Chondrocyte (in vitro differentiated cells): ENCODE measurements around the gene SIPA1L3. TPM values are rescaled to one million over a fixed set of nuclear protein-coding genes. Genes with fewer than 3 reads are reported as not detected.
A peak's percentile ranks its signal among the peaks of the same experiment; 100 is the strongest.

ENCODE experiments used
- DNase-seq: peaks from one replicate; pipeline ENCODE4 v3.0.0; 2021; ENCODE audit warnings: mixed read lengths, low spot score
- H3K27ac Mint-ChIP-seq: one replicate; pipeline ENCODE4 v1.8.0; 2021; ENCODE audit warnings: mild to moderate bottlenecking, moderate library complexity, mixed read lengths; ENCODE audit not compliant: unreplicated experiment
- H3K27me3 Mint-ChIP-seq: 2 replicates; pipeline ENCODE4 v1.8.0; 2021; ENCODE audit warnings: low read depth, mixed read lengths
- H3K36me3 Mint-ChIP-seq: 2 replicates; pipeline ENCODE4 v1.8.0; 2021; ENCODE audit warnings: low read depth, mixed read lengths
- H3K4me1 Mint-ChIP-seq: 2 replicates; pipeline ENCODE4 v1.8.0; 2021; ENCODE audit warnings: low read depth, mild to moderate bottlenecking, mixed read lengths
- H3K4me3 Mint-ChIP-seq: one replicate; pipeline ENCODE4 v1.8.0; 2021; ENCODE audit warnings: mild to moderate bottlenecking, moderate library complexity, mixed read lengths; ENCODE audit not compliant: unreplicated experiment
- H3K9me3 Mint-ChIP-seq: 2 replicates; pipeline ENCODE4 v1.8.0; 2021; ENCODE audit warnings: low read depth, mixed read lengths
- CTCF ChIP-seq: fragments of 200-600 bp; sonication (generic); IDR thresholded peaks from 2 replicates; pipeline ENCODE4 v1.5.0; 2021; ENCODE audit warnings: antibody characterized with exemption, mild to moderate bottlenecking, moderate library complexity
- total RNA-seq: library from RNA; stranded (reverse); gene quantifications from 3 replicates; pipeline ENCODE4 v1.2.1, GENCODE V29; 2021

Gene SIPA1L3
- total RNA-seq, 1 donor from 2014 or later: 17.5 TPM

- Mint-ChIP-seq H3K36me3 (peaks cover 16% of the 10 kb centered on the region), H3K27ac (no peak overlapping the region), H3K27me3 (no peaks in the 10 kb centered on the region), H3K9me3 (peaks cover 8% of the 10 kb centered on the region), H3K4me3 (no peak overlapping the region), H3K4me1 (no peaks in the 10 kb centered on the region)
- TF ChIP-seq CTCF: no peak
- DNase-seq: no peak
These were observed 277.8 kb downstream of the SIPA1L3 start for GRCh38 chr19:38184815-38185214.

GRCh38 chr19:38185562-38185961 lies 278.6 kb downstream of the SIPA1L3 start:
- Mint-ChIP-seq H3K4me3 (no peak overlapping the region), H3K27ac (no peak overlapping the region), H3K27me3 (no peaks in the 10 kb centered on the region), H3K36me3 (peaks cover 16% of the 10 kb centered on the region), H3K9me3 (peaks cover 5% of the 10 kb centered on the region), H3K4me1 (no peaks in the 10 kb centered on the region)
- DNase-seq: no peak
- no peak for TF ChIP-seq CTCF

- Mint-ChIP-seq H3K4me1 (no peaks in the 10 kb centered on the region), H3K9me3 (no peaks in the 10 kb centered on the region), H3K27me3 (no peaks in the 10 kb centered on the region), H3K36me3 (peaks cover 3% of the 10 kb centered on the region), H3K27ac (peak overlapping the region; percentile 37), H3K4me3 (no peak overlapping the region)
- no peak for DNase-seq
- no peak for TF ChIP-seq CTCF
These were observed 283.1 kb downstream of the SIPA1L3 start for GRCh38 chr19:38190061-38190460.

- DNase-seq: no peak
- Mint-ChIP-seq H3K4me3 (no peak overlapping the region), H3K27ac (no peak overlapping the region), H3K27me3 (no peaks in the 10 kb centered on the region), H3K4me1 (no peaks in the 10 kb centered on the region), H3K9me3 (no peaks in the 10 kb centered on the region), H3K36me3 (peaks cover 3% of the 10 kb centered on the region)
- no peak for TF ChIP-seq CTCF
These were observed 283.8 kb downstream of the SIPA1L3 start for GRCh38 chr19:38190793-38191192.

- Mint-ChIP-seq H3K36me3 (peaks cover 5% of the 10 kb centered on the region), H3K27ac (no peak overlapping the region), H3K9me3 (no peaks in the 10 kb centered on the region), H3K27me3 (no peaks in the 10 kb centered on the region), H3K4me1 (no peaks in the 10 kb centered on the region), H3K4me3 (no peak overlapping the region)
- no peak for DNase-seq
- TF ChIP-seq CTCF: no peak
These were observed 284.7 kb downstream of the SIPA1L3 start for GRCh38 chr19:38191747-38192146.
